GM19467 (cell line): ENCODE results near the gene CDKN2AIP.

Experiments
- ATAC-seq: cut with Tn5 transposase; IDR thresholded peaks from one replicate; pipeline ENCODE4 v1.9.1; 2021; ENCODE audit warnings: mild to moderate bottlenecking, moderate library complexity; ENCODE audit not compliant: unreplicated experiment

Gene CDKN2AIP

GRCh38 chr4:183485411-183486160 is 41.1 kb downstream of the CDKN2AIP start:
- no peak for ATAC-seq

GRCh38 chr4:183492791-183493222 is 48.4 kb downstream of the CDKN2AIP start:
- ATAC-seq = no peak

- ATAC-seq = no peak
These were observed 48.8 kb downstream of the CDKN2AIP start for GRCh38 chr4:183493246-183493645.

GRCh38 chr4:183495184-183495583 is 50.7 kb downstream of the CDKN2AIP start:
- ATAC-seq = no peak
